Stimulated activated CD4-positive, alpha-beta T cell treated with anti-CD3 and anti-CD28 coated beads, Interleukin-4, amount 100 ng/mL, for 24 hours (primary cell): ENCODE results near the gene SULT1C2.

Experiments
- DNase-seq: peaks from one replicate; pipeline ENCODE4 v3.0.0-alpha.2; 2020

Gene SULT1C2

GRCh38 chr2:108297436-108298141 lies 8.9 kb downstream of the SULT1C2 start:
- no peak for DNase-seq

- no peak for DNase-seq
Observed at GRCh38 chr2:108301558-108301957, 12.9 kb downstream of the SULT1C2 start.

DNA sequence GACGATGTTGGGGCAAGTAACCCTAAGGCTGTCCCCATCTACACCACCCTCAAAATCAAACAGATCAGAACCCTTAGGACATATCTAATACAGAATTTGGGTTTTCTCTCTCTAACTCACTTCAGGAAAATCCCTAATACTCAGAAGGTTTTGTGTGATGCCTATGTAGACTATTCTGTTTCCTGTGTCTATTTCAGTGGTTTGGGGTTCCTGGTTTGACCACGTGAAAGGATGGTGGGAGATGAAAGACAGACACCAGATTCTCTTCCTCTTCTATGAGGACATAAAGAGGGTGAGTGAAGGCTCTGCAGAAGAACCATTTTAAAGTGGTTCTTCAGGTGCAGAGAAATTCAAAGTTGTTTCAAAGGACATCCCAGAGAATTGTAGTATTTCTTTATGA lies 16.3 kb downstream of the SULT1C2 start:
- no peak for DNase-seq

- no peak for DNase-seq
Observed at GRCh38 chr2:108305901-108306300, 17.2 kb downstream of the SULT1C2 start.

- no peak for DNase-seq
Observed at GRCh38 chr2:108309903-108310302, 21.2 kb downstream of the SULT1C2 start.

DNA sequence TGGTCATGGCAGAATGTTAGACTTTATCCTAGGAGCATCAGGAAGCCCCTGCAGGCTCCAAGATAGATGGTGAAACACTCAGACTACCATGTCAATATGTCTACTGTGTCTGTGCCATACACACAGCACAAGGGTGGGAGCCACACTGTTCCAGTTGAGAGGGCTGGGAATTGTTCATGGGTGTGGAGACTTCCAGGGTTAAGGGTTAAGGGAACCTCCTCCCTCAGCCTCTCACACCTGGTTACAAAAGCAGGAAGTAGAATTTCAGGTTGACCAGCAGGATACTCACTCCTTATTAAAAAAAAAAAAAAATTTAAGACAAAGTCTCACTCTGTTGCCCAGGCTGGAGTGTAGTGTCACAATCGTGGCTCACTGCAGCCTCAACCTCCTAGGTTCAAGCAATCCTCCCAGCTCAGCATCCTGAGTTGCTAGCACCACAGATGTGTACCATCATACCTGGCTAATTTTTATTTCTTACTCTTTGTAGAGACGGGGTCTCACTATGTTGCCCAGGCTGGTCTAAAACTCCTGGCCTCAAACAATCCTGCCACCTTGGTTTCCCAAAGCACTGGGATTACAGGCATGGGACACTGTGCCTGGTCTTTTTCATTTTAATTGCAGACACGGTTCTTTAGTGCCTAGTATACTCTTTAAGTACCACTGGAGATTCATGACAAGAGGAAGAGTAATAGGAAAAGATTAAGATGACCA lies 26.0 kb downstream of the SULT1C2 start:
- DNase-seq: no peak

GRCh38 chr2:108315444-108315934 lies 26.8 kb downstream of the SULT1C2 start:
- DNase-seq: no peak

DNA sequence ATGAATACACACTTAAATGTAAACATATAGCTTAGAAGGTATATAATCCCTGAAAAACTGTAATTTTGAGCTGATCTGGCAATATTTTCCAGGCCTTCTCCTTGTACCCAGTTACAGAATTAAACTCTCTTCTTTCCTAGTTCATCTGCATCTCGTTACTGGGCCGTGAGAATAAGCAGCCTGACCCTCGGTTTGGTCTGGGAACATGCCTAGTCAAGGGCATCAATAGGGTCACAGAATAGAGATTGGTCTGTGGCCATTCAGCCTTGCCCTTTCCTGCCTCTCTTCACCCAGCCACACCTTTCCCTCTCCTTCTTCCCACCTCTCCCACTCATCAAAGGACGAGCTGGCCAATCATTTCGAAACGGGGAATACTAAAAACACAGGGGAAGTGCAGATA lies 27.3 kb downstream of the SULT1C2 start:
- no peak for DNase-seq

- no peak for DNase-seq
Observed at GRCh38 chr2:108316461-108317258, 28.0 kb downstream of the SULT1C2 start.

DNA sequence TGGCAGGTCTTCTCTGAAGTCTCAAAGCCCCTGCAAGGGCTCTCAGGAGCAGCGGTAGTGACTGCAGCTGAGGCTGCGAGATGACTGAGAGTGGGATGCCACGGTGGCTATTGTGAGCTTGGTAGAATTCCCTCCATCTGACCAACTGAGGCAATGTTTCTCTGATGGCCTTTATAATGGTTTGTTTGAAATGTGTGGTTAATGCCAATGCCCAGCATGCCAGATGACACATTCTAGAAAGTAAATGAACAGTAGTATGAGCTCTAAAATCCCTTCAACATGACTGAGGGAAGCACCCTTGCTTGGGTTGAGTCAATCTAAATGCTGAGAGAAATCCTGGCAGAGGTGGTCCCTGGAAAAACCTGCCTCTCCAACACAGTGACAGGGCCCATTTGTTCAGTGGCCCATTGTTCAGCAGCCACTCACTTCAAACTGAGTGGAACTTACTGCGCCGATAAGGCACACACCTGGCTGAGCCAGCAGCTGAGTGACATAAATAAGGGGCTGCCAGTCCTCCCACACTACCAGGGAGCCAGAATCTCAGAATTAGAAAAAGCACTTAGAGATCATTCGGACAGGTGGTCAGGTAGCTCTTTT lies 31.7 kb downstream of the SULT1C2 start:
- no peak for DNase-seq

GRCh38 chr2:108323619-108324018 lies 34.9 kb downstream of the SULT1C2 start:
- DNase-seq: no peak

- DNase-seq: no peak
Observed at GRCh38 chr2:108324531-108325255, 36.0 kb downstream of the SULT1C2 start.

GRCh38 chr2:108325756-108326155 lies 37.1 kb downstream of the SULT1C2 start:
- DNase-seq: no peak

DNA sequence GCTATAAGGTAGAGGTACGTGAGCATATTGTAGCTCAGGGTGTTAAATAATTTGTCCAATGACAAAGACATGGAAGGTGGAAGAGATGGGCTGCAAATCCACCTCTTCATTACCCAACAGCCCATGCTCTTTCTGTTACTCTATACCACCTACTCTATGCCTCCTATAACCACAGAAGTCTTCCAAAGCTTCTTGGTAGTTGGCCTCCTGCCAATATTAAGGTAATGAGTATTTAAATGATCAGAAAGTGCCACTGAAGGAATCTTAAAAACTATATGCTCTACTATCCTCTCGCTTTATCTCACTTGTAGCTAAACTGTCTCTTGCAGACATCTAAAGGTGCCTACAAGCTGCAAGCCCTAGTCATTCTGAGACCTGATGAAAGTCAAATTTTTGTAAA lies 41.1 kb downstream of the SULT1C2 start:
- DNase-seq: no peak

DNA sequence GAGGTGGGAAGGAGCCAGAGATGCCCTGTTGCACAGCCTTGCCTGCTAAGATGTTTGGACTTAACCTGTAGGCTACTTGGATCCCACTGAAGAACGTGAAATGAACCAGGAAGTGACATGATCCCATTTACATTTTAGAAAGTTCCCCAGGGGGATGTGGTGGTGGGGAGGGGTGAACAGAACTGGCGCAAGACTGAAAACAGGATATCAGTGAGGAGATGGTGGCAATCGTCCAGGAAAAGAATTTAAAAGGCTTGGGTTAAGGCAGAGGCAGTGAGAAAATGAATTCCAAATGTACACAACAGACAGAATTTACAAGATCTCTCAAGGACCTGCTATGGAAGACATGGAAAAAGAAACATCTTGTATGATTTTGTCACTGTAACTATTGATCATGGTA lies 42.3 kb downstream of the SULT1C2 start:
- DNase-seq: no peak

GRCh38 chr2:108345951-108346350 lies 57.3 kb downstream of the SULT1C2 start:
- DNase-seq: no peak

DNA sequence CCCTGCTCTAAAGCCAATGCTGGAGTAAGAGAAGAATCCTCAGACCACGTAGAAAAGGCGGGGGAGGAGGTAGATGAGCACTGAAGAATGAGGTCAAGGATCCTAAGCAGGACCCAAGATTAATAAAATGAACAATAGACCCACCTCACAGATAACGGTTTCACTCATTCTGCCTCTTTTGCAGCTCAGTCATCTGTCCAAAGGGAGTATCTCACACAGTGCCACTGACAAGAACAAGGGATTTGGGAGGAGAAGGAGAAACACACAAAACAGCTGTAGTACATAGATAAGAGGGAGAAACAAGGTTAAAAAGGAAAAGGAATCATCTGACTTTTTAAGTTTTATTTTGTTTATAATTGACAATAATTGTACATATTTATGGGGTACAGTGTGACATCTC lies 58.1 kb downstream of the SULT1C2 start:
- no peak for DNase-seq

DNA sequence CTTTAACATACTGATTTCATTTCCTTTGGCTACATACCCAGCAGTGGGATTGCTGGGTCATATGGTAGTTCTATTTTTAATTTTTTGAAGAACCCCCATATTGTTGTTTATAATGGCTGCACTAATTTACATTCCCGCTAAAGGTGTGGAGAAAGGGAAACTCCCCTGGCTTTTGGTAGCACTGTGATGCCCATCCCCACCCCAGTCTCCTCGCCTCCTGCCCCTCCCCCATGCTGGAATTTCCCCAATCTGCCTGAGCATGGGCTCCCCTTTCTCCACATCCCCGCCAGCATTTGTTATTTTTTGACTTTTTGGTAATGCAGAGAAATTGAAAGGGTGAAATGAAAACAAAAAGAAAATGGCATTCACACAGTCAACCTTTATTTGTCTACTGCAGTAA lies 59.1 kb downstream of the SULT1C2 start:
- no peak for DNase-seq

DNA sequence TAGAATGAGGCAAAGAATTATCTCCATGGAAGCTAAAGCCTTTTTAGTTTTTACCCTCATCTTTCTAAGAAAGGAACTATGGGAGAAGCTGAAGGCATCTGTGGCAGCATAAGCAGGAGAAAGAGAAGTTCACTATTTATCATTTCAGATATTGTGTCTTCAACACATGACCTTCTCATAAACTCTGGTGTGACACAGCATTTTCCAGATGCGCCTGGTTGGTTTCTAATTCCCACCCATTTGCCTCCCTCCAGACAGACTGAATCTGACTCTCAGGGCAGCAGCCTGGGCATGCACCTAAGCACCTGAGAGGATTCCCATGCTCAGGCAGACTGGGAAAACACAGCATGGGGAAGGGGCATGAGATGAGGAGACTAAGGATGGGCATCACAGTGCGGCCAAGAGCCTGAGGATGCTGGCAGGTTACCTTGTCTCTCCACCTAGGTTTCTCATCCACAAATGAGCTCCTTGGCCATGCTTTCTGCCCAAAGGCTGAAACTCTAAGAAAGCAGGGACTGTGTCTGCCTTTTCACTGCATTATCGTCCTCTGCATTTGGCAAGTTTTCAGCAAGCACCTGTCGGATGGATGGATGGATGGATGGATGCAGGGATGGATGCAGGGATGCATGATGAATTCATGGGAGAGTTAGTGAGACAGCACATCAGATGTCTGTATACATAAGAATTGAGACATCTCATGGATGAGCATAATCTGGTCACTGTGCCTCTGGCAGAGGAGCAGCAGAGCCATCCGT lies 60.3 kb downstream of the SULT1C2 start:
- DNase-seq: no peak

DNA sequence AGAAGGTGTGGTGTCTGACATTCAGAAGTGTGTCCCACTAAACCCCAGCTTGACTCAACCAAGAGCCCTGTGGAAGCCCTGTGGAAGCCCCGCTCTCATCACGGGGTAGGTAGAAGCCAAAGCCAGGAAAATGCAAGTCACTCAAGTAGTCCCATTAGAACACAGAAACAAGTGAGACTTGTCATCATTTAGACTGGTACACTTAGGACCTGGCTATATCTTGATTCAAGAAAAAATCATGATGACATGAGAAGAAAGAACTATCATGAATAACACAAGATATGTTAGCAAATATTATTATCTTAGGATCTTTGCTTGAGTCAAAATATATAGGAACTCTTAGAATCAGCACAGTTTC lies 60.9 kb downstream of the SULT1C2 start:
- DNase-seq: no peak

DNA sequence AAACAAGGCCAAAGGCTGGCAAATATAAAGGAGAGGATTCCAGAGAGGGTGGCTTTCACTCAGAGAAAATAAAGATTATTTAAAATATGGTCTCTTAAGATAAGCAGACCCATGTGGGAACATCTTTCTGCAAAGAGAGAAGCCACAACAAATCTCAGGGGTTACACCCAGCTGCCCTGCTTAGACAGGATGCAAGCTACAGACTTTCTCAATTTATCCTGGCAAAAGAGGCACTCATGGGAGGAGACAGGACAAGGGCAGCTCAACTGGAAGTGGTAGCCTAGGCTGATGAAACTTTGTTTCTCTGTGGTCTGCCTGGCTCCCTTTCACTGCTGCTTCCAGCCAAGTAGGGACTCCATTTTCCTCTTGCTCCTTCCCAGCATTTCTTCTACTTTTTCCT lies 63.2 kb downstream of the SULT1C2 start:
- DNase-seq: no peak

DNA sequence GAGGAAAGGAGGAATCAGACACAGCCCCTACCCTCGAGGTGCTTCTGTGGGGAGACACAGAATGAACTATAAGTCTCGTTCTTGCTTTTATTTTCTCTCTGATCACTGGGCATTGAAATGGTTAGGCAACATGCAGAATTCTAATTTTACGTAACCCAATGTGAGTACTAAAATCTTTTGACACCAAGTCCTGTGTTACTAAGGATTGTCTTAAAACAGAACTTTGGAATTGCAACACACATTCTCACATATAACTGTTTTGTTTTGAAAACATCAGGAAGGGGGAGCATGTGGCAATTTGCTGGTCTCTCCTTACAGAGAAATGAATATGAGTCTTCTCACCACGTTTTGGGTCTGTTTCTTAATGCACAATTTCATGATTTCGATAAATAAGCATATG lies 65.4 kb downstream of the SULT1C2 start:
- DNase-seq: no peak
